Measurements from ENCODE around the gene FDX2.
A peak's percentile ranks its signal among the peaks of the same experiment; 100 is the strongest.

Gene FDX2

GRCh38 chr19:10352764-10353671, 37.2 kb upstream of the FDX2 start:
- peak overlapping the region; percentile 98 for H3K18ac ChIP-seq (ENCODE audit: low read length)
- H3K36me3 ChIP-seq (replicated peaks in 1 of 2; ENCODE audit: control insufficient read depth in 2 of 2, insufficient read depth in 2 of 2, low read length in 2 of 2), result peaks cover 4 to 62% of the 10 kb centered on the region in 2 donors
- H3K23ac ChIP-seq (ENCODE audit: low read depth, low read length, poor library complexity), result peak overlapping the region; percentile 93
- peak overlapping the region; percentile 96 for H3K4ac ChIP-seq (ENCODE audit: low read length)
- peak overlapping the region; percentile 74 for H3K27ac ChIP-seq (replicated peaks; ENCODE audit: low read length)
- peak overlapping the region; percentile 78 for H2BK5ac ChIP-seq (ENCODE audit: low read length)
- H3K4me1 ChIP-seq (ENCODE audit: control insufficient read depth in 2 of 2, insufficient read depth in 1 of 2, low read depth in 1 of 2, low read length in 2 of 2), result peaks cover 0 to 17% of the 10 kb centered on the region in 2 donors
- H3K4me2 ChIP-seq (ENCODE audit: insufficient read depth, low read length, poor library complexity, severe bottlenecking), result peak overlapping the region; percentile 99
- peak overlapping the region; percentile 70 for H2AK5ac ChIP-seq (ENCODE audit: low read depth, low read length)
- peak overlapping the region; percentile 99 for H4K8ac ChIP-seq (ENCODE audit: low read depth, low read length)
- H2BK15ac ChIP-seq (ENCODE audit: low read length), result peak overlapping the region; percentile 94
- H3K79me1 ChIP-seq (ENCODE audit: low read depth, low read length), result no peaks in the 10 kb centered on the region
- peak overlapping the region; percentile 97 for H2BK12ac ChIP-seq (ENCODE audit: low read length)
- no peaks in the 10 kb centered on the region for H3K9me3 ChIP-seq (replicated peaks in 1 of 2; ENCODE audit: control insufficient read depth in 2 of 2, insufficient read depth in 1 of 2, low read depth in 1 of 2, low read length in 2 of 2)
- peak overlapping the region; percentile 87 for H2BK120ac ChIP-seq (ENCODE audit: low read depth, low read length)
- peak overlapping the region; percentile 86 for H3K14ac ChIP-seq (ENCODE audit: low read length)
- peak overlapping the region; percentile 87 for H3K9ac ChIP-seq (ENCODE audit: low read depth, low read length, poor library complexity)
- DNase-seq (ENCODE audit: low spot score), result peak; percentile 85
- peak overlapping the region in 1 of 2 donors; percentile 75 for H3K4me3 ChIP-seq (ENCODE audit: low read length in 2 of 2)
- H3K27me3 ChIP-seq (ENCODE audit: control insufficient read depth in 3 of 3, insufficient read depth in 3 of 3, low read depth in 1 of 3, low read length in 3 of 3), result no peaks in the 10 kb centered on the region
- no CpG with 5 or more reads among the region's 63 CpGs for WGBS, 2 donors (ENCODE audit: extremely low coverage in 2 of 2, insufficient read length in 2 of 2, insufficient replicate concordance in 1 of 2)
- peak overlapping the region; percentile 96 for H4K91ac ChIP-seq (ENCODE audit: low read depth, low read length, poor library complexity)
- no peak overlapping the region for H2AFZ ChIP-seq (ENCODE audit: low read length)

GRCh38 chr19:10346509-10346908, 30.7 kb upstream of the FDX2 start:
- no peaks in the 10 kb centered on the region for H3K79me1 ChIP-seq (ENCODE audit: low read depth, low read length)
- H3K23ac ChIP-seq (ENCODE audit: low read depth, low read length, poor library complexity), result no peak overlapping the region
- H2BK15ac ChIP-seq (ENCODE audit: low read length), result no peak overlapping the region
- H4K91ac ChIP-seq (ENCODE audit: low read depth, low read length, poor library complexity), result no peak overlapping the region
- no peaks in the 10 kb centered on the region for H3K27me3 ChIP-seq (ENCODE audit: control insufficient read depth in 3 of 3, insufficient read depth in 3 of 3, low read depth in 1 of 3, low read length in 3 of 3)
- H3K9me3 ChIP-seq (replicated peaks in 1 of 2; ENCODE audit: control insufficient read depth in 2 of 2, insufficient read depth in 1 of 2, low read depth in 1 of 2, low read length in 2 of 2), result no peaks in the 10 kb centered on the region
- H3K14ac ChIP-seq (ENCODE audit: low read length), result no peak overlapping the region
- no peak overlapping the region for H3K9ac ChIP-seq (ENCODE audit: low read depth, low read length, poor library complexity)
- peaks cover 0 to 16% of the 10 kb centered on the region in 2 donors for H3K36me3 ChIP-seq (replicated peaks in 1 of 2; ENCODE audit: control insufficient read depth in 2 of 2, insufficient read depth in 2 of 2, low read length in 2 of 2)
- H2AK5ac ChIP-seq (ENCODE audit: low read depth, low read length), result no peak overlapping the region
- no peak overlapping the region for H3K4me3 ChIP-seq (ENCODE audit: low read length in 2 of 2)
- no peak overlapping the region for H2AFZ ChIP-seq (ENCODE audit: low read length)
- H3K4ac ChIP-seq (ENCODE audit: low read length), result no peak overlapping the region
- H2BK12ac ChIP-seq (ENCODE audit: low read length), result no peak overlapping the region
- no CpG with 5 or more reads among the region's 10 CpGs for WGBS, 2 donors (ENCODE audit: extremely low coverage in 2 of 2, insufficient read length in 2 of 2, insufficient replicate concordance in 1 of 2)
- no peak for DNase-seq (ENCODE audit: low spot score)
- no peaks in the 10 kb centered on the region for H3K4me1 ChIP-seq (ENCODE audit: control insufficient read depth in 2 of 2, insufficient read depth in 1 of 2, low read depth in 1 of 2, low read length in 2 of 2)
- no peak overlapping the region for H2BK120ac ChIP-seq (ENCODE audit: low read depth, low read length)
- H4K8ac ChIP-seq (ENCODE audit: low read depth, low read length), result no peak overlapping the region
- H3K18ac ChIP-seq (ENCODE audit: low read length), result no peak overlapping the region
- no peak overlapping the region for H3K4me2 ChIP-seq (ENCODE audit: insufficient read depth, low read length, poor library complexity, severe bottlenecking)
- no peak overlapping the region for H3K27ac ChIP-seq (replicated peaks; ENCODE audit: low read length)
- H2BK5ac ChIP-seq (ENCODE audit: low read length), result no peak overlapping the region

- Histone ChIP-seq H2BK12ac (ENCODE audit: low read length) (no peak overlapping the region), H3K14ac (ENCODE audit: low read length) (no peak overlapping the region), H3K18ac (ENCODE audit: low read length) (no peak overlapping the region), H3K27ac (replicated peaks; ENCODE audit: low read length) (no peak overlapping the region), H2AK5ac (ENCODE audit: low read depth, low read length) (no peak overlapping the region), H2BK5ac (ENCODE audit: low read length) (no peak overlapping the region), H3K4ac (ENCODE audit: low read length) (no peak overlapping the region), H2BK120ac (ENCODE audit: low read depth, low read length) (no peak overlapping the region), H3K9ac (ENCODE audit: low read depth, low read length, poor library complexity) (no peak overlapping the region), H3K27me3 (ENCODE audit: control insufficient read depth in 3 of 3, insufficient read depth in 3 of 3, low read depth in 1 of 3, low read length in 3 of 3) (no peaks in the 10 kb centered on the region), H2AFZ (ENCODE audit: low read length) (no peak overlapping the region), H3K36me3 (replicated peaks in 1 of 2; ENCODE audit: control insufficient read depth in 2 of 2, insufficient read depth in 2 of 2, low read length in 2 of 2) (peaks cover 0 to 1% of the 10 kb centered on the region in 2 donors), H3K4me2 (ENCODE audit: insufficient read depth, low read length, poor library complexity, severe bottlenecking) (no peak overlapping the region), H4K91ac (ENCODE audit: low read depth, low read length, poor library complexity) (no peak overlapping the region), H2BK15ac (ENCODE audit: low read length) (no peak overlapping the region), H3K23ac (ENCODE audit: low read depth, low read length, poor library complexity) (no peak overlapping the region), H4K8ac (ENCODE audit: low read depth, low read length) (no peak overlapping the region), H3K9me3 (replicated peaks in 1 of 2; ENCODE audit: control insufficient read depth in 2 of 2, insufficient read depth in 1 of 2, low read depth in 1 of 2, low read length in 2 of 2) (no peaks in the 10 kb centered on the region), H3K79me1 (ENCODE audit: low read depth, low read length) (no peaks in the 10 kb centered on the region), H3K4me3 (ENCODE audit: low read length in 2 of 2) (no peak overlapping the region), H3K4me1 (ENCODE audit: control insufficient read depth in 2 of 2, insufficient read depth in 1 of 2, low read depth in 1 of 2, low read length in 2 of 2) (no peaks in the 10 kb centered on the region)
- no peak for DNase-seq (ENCODE audit: low spot score)
- WGBS, 2 donors (ENCODE audit: extremely low coverage in 2 of 2, insufficient read length in 2 of 2, insufficient replicate concordance in 1 of 2), result no CpG with 5 or more reads among the region's 10 CpGs
These were observed 29.0 kb upstream of the FDX2 start for GRCh38 chr19:10344780-10345179.

- no CpG with 5 or more reads among the region's 2 CpGs for WGBS, 2 donors (ENCODE audit: extremely low coverage in 2 of 2, insufficient read length in 2 of 2, insufficient replicate concordance in 1 of 2)
- H2AFZ ChIP-seq (ENCODE audit: low read length), result no peak overlapping the region
- H3K4ac ChIP-seq (ENCODE audit: low read length), result no peak overlapping the region
- H3K79me1 ChIP-seq (ENCODE audit: low read depth, low read length), result no peaks in the 10 kb centered on the region
- H2BK12ac ChIP-seq (ENCODE audit: low read length), result no peak overlapping the region
- no peak overlapping the region for H2BK15ac ChIP-seq (ENCODE audit: low read length)
- no peaks in the 10 kb centered on the region for H3K27me3 ChIP-seq (ENCODE audit: control insufficient read depth in 3 of 3, insufficient read depth in 3 of 3, low read depth in 1 of 3, low read length in 3 of 3)
- H4K8ac ChIP-seq (ENCODE audit: low read depth, low read length), result no peak overlapping the region
- no peaks in the 10 kb centered on the region for H3K9me3 ChIP-seq (replicated peaks in 1 of 2; ENCODE audit: control insufficient read depth in 2 of 2, insufficient read depth in 1 of 2, low read depth in 1 of 2, low read length in 2 of 2)
- H4K91ac ChIP-seq (ENCODE audit: low read depth, low read length, poor library complexity), result no peak overlapping the region
- no peak overlapping the region for H2BK5ac ChIP-seq (ENCODE audit: low read length)
- H3K4me3 ChIP-seq (ENCODE audit: low read length in 2 of 2), result no peak overlapping the region
- no peak for DNase-seq (ENCODE audit: low spot score)
- H2BK120ac ChIP-seq (ENCODE audit: low read depth, low read length), result no peak overlapping the region
- H3K9ac ChIP-seq (ENCODE audit: low read depth, low read length, poor library complexity), result no peak overlapping the region
- no peak overlapping the region for H3K23ac ChIP-seq (ENCODE audit: low read depth, low read length, poor library complexity)
- no peaks in the 10 kb centered on the region for H3K4me1 ChIP-seq (ENCODE audit: control insufficient read depth in 2 of 2, insufficient read depth in 1 of 2, low read depth in 1 of 2, low read length in 2 of 2)
- H2AK5ac ChIP-seq (ENCODE audit: low read depth, low read length), result no peak overlapping the region
- H3K14ac ChIP-seq (ENCODE audit: low read length), result no peak overlapping the region
- no peak overlapping the region for H3K4me2 ChIP-seq (ENCODE audit: insufficient read depth, low read length, poor library complexity, severe bottlenecking)
- H3K18ac ChIP-seq (ENCODE audit: low read length), result no peak overlapping the region
- H3K36me3 ChIP-seq (replicated peaks in 1 of 2; ENCODE audit: control insufficient read depth in 2 of 2, insufficient read depth in 2 of 2, low read length in 2 of 2), result no peaks in the 10 kb centered on the region
- no peak overlapping the region for H3K27ac ChIP-seq (replicated peaks; ENCODE audit: low read length)
These were observed 27.7 kb upstream of the FDX2 start for GRCh38 chr19:10343495-10343894.

Measured in neuronal stem cell (in vitro differentiated cells).